NCI-H748 (cell line): ENCODE data around the gene SYNDIG1.

ENCODE experiments used
- DNase-seq: peaks from one replicate; lab custom pipeline; 2025; ENCODE audit not compliant: unreplicated experiment; lab: John Stamatoyannopoulos, UW

Gene SYNDIG1

GRCh38 chr20:24491041-24491756, 21.8 kb downstream of the SYNDIG1 start:
- DNase-seq = no peak

- no peak for DNase-seq
Measured at GRCh38 chr20:24492031-24492607, 22.7 kb downstream of the SYNDIG1 start.

- DNase-seq = no peak
Measured at GRCh38 chr20:24492698-24493097, 23.3 kb downstream of the SYNDIG1 start.

GRCh38 chr20:24493181-24493580, 23.8 kb downstream of the SYNDIG1 start:
- DNase-seq = no peak

GRCh38 chr20:24493661-24494459, 24.4 kb downstream of the SYNDIG1 start:
- no peak for DNase-seq

- DNase-seq = no peak
Measured at GRCh38 chr20:24494460-24494920, 25.1 kb downstream of the SYNDIG1 start.

- no peak for DNase-seq
Measured at GRCh38 chr20:24495266-24495665, 25.8 kb downstream of the SYNDIG1 start.

GRCh38 chr20:24497851-24498250, 28.4 kb downstream of the SYNDIG1 start:
- peak; percentile 93 for DNase-seq

GRCh38 chr20:24498641-24499040, 29.2 kb downstream of the SYNDIG1 start:
- DNase-seq = no peak

GRCh38 chr20:24499472-24499871, 30.0 kb downstream of the SYNDIG1 start:
- no peak for DNase-seq

- DNase-seq = no peak
Measured at GRCh38 chr20:24501764-24502556, 32.5 kb downstream of the SYNDIG1 start.

- no peak for DNase-seq
Measured at GRCh38 chr20:24502661-24503060, 33.2 kb downstream of the SYNDIG1 start.

GRCh38 chr20:24503352-24503931, 34.0 kb downstream of the SYNDIG1 start:
- no peak for DNase-seq

GRCh38 chr20:24504331-24505285, 35.2 kb downstream of the SYNDIG1 start:
- no peak for DNase-seq

GRCh38 chr20:24506146-24506545, 36.7 kb downstream of the SYNDIG1 start:
- no peak for DNase-seq

- no peak for DNase-seq
Measured at GRCh38 chr20:24506696-24507095, 37.3 kb downstream of the SYNDIG1 start.

- DNase-seq = no peak
Measured at GRCh38 chr20:24507182-24507853, 37.9 kb downstream of the SYNDIG1 start.

GRCh38 chr20:24512441-24512840, 43.0 kb downstream of the SYNDIG1 start:
- peak; percentile 73 for DNase-seq

- DNase-seq = no peak
Measured at GRCh38 chr20:24518515-24518914, 49.1 kb downstream of the SYNDIG1 start.
